HG03442 (cell line): ENCODE data around the gene SH3TC1.

Experiments used
- ATAC-seq: cut with Tn5 transposase; IDR thresholded peaks from one replicate; pipeline ENCODE4 v1.9.1; 2021; ENCODE audit warnings: mild to moderate bottlenecking, moderate library complexity; ENCODE audit not compliant: unreplicated experiment

Gene SH3TC1

DNA sequence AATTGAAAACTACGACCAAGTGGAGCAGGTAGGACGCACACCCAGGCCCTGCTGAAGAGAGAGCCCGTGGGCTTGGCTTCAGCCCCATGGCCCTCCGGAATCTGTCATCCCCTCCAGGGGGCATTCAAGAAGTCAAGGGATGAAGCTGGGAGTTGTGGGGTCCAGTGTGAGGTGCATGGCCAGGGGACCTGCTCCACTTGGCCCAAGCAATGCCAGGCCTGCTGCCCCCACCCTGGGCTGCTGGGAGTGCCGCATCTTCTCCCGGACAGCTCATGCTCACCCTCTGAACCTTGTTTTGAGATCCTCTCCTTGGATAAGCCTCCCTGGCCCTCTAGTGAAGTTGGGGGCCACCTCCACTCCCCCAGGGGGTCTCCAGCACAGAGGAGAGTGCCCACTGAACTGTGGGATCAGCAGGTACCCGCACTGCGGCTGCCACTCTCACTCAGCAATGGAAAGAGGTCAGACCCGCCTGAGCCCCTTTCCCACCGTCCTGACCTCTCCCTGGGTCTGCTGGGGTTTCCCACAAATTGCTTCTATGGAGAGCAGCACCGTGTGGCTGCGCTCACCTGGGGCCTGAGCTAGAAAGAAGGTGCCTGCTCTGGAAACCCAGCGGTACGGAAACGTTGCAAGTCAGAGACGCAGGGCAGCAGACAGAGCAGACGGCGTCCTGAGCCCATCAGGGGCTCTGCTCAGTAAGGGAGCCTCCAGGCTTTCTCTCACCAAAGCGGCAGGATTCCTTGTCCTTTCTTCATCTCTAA lies 35.5 kb upstream of the SH3TC1 start:
- no peak for ATAC-seq

DNA sequence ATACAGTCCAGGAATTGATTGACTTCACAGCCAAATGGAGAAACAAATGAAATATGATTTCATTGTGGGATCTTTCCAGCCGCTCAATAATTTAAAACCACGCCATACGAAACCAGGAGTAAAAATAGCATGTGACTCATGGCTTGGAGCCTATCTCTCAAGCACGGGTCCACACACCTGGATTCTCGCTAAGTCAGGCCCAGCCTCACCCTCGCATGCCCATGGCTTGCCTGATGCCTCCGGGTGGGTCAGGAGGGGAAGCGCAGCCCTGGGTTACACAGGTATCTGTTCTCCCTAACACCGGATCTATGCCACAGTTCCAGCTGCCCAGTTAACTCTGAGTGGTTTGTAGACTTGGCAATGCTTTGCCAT lies 34.9 kb upstream of the SH3TC1 start:
- ATAC-seq = no peak

DNA sequence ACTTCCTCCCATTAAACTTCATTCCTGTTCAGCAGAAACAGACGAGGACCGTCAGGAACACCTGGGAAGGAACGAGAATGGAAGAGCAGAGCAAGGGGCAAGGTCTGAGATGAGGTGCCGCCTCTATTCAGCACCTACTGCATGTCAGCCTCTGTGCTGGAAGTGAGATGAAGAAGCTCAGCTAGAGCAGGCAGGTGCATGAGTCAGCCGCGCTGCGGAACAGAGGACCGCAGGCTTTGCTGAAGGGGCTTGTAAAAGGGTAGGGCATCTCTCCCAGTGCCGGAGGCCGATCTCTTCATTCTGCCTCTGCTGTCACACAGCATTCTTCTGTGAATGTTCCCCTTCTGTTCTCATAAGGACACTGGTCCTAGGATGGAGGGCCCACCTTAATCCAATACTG lies 34.4 kb upstream of the SH3TC1 start:
- ATAC-seq = no peak

DNA sequence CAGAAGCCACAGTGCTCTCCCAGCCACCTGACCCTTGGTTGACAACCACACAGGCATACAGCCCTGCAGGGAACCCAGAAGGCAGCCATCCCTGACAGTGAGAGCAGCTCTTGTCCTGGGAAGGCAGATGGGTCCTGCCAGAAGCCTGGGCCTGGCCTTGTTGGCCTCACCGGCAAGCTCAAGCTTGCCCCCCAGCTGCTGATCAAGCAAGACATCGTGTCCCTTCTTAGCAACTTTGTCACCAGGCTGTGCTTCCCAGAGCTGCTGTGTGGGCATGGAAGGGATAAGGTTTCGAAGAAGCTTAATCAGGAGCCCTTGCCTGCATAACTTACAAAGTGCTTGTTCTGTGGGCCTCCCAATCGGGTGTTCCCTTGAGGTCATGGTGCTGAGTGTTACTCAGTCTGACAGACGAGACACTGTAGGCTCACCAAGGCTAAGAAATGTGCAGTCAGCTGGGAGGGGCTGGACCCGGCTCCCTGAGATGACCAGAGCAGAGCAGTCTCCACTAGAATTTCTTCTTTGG lies 33.7 kb upstream of the SH3TC1 start:
- no peak for ATAC-seq

DNA sequence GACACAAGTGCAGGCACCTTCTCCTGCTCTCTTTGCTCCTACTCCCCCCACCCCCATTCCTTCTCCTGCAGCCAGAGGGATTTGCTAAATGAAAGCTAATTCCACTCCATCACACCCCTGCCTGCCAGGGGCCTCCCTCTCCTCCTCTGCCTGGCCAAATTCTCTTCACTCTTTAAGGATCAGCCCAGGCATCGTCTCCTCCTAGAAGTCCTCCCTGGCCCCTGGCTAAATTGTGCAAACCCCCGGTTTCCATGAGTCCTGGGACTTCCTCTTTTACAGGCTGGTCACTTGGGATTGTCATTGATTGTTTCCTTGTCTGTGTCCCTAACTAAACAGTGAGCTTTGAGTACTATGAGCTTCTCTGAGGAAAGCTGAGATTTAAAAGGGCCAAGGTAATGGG lies 31.8 kb upstream of the SH3TC1 start:
- no peak for ATAC-seq

DNA sequence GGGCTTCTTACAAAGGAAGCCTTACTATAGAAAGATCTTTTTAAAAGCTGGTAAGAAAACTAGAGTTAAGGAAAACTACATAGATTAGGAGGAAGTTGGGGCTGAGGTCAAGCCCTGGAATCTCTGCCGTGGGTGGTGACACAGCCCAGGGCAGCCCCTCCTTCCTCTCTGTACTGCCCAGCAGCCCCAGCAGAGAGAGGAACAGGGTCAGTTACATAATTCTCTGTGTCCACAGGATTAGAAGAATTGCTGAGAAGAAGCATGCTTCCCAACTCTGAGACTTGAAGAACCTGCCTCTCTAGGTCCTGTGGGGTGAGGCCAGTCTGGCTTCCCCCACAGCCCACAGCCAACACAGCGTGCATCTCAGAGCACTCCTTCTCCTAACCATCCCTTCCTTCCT lies 31.3 kb upstream of the SH3TC1 start:
- ATAC-seq = no peak

DNA sequence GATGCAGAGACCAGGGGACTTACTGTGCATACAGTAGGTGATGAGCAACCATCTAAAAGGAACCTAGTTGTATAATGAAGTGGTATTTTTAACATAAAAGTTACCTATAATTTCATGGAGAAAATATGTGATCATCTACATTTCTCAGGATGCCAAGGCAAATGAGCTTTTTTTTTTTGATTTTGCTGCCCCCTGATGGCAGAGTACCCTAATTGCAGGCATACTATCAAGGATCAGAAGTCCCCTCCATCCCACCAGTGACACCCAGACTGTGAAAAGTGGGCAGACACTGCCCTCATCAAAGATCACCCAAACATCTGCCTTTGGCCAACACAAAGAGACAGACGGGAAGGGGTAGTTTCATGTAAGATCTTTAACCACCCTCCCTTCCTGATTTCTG lies 30.9 kb upstream of the SH3TC1 start:
- no peak for ATAC-seq

DNA sequence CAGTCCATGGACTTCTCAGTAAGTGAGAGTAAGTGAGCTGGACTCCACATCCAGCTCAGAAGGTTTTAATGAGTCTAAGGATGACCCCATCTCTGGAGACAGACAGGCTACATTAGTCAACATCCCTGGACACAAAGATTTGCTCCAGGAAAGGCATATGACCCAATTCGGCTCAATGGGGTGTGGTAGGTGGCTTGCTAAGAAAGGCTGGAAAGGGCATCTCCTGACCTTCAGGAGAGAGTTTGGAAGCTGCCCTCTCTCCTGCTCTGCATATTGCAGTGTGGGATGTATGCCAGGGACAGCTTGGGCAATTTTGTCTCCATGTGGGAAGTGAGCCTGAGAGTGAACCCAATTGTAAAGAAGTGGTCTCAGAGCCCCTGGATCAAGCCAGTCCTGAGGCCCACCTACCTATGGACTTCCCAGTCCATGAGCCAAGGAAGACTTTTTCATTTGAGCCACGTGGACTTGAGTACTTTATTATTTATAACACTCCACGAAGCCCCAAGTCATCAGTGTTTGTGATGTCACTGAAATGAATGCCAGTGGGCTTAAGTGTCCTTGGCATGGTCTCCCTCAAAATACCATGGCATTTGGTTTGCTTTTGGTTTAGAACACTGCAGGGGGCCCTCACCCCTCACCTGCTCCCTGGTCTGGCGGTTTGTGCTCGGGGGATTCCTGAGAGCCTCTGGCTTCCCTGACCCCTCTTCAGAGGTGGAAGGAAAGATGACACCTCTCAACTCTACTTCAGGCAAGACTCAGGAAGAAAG lies 30.1 kb upstream of the SH3TC1 start:
- no peak for ATAC-seq

DNA sequence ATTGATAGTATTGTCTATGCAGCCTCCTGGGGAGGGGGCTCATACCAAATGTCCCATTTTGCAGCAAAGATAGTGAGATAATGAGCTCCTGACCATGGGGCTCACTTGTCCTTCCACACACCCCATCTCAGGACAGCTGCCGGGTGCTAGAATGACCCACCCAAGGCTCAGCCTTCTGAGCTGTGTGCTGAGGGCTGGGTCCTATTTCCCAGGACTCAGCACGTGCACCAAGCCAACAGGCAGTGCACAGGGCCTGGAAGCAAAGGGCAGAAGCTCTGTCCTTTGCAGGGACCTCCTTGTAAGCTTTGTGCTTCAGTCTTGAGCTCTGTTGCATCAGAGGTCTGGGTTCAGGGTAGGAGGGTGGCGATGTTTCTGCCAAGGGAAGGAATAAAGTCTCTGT lies 29.3 kb upstream of the SH3TC1 start:
- no peak for ATAC-seq

DNA sequence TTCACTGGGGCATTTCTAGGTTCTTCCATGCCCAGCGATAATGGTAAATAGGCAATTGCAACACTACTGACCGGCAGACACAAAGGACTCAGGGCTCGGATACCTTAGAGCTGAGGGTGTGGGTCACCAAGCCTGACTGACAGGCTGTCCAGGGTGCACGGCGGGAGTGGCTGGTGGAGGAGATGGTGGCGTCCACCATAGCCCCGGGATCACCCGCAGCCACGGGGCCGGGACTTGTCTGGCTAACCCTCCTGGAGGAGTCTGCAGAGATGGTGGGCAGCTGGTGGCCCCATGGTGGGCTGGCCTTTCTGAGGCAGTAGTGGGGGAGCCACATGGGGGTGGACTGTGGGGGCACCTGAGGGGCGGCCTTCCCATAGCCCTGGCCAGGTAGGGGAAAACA lies 28.7 kb upstream of the SH3TC1 start:
- ATAC-seq = no peak

DNA sequence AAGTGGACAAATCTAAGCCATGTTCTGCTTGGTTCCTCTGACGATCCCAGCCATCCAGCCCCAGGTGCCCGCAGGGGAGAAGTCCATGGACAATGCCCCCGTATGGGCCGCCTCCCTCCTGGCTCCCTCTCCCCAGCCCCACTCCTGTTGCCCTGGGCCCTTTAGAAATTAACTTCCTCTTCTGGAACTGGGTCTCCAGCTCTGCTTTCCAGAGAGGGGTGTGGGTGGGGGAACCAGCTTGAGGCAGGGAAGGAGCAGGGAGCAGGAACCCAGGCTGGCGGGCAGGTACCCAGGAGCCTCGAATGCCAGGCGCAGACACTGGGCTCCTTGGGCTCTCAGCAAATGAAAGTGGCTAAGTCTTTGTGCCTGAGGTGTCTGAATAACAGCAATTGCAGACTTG lies 27.8 kb upstream of the SH3TC1 start:
- ATAC-seq = no peak

DNA sequence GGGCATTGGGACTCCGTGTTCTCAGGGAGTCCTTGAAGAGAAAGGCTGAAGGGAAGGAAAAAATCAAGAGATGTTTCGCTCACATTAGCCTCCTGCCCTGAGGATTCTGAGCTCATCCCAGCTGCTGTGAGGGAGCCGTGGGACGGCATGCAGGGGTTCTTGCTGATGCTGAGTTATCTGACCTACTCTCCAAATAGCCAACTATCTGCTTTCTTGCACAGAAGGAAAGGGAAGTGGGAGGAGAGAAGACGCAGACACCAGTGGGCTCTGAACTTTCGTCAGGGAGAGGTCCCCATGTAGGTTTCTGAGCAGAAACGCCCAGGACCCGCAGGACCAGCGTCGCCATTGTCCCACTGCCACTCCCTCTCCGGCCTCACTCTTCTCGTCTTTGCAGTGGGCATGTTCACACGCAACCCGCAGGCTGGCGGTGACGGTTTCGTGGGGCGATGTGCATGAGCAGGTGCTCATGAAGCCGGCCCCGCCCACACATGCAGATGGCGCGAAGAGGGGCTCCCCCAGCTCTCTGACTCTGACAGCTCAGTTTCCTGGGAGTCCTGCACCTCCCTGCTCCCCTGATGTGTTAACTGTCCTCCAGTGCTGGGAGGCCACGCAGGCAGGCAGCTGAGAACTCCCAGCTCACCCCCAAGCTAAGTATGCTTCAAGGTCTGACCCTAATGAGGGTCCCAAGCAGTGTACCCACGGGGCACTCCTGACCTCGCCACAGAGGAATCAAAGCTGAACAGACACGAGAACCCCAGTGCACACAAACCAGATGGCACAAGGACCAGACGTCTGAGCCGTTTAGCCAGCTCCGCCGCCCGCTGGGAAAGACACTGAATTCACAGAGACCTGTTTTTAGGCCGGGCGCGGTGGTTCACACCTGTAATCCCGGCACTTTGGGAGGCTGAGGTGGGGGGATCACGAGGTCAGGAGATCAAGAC lies 26.8 kb upstream of the SH3TC1 start:
- peak; percentile 77 for ATAC-seq

DNA sequence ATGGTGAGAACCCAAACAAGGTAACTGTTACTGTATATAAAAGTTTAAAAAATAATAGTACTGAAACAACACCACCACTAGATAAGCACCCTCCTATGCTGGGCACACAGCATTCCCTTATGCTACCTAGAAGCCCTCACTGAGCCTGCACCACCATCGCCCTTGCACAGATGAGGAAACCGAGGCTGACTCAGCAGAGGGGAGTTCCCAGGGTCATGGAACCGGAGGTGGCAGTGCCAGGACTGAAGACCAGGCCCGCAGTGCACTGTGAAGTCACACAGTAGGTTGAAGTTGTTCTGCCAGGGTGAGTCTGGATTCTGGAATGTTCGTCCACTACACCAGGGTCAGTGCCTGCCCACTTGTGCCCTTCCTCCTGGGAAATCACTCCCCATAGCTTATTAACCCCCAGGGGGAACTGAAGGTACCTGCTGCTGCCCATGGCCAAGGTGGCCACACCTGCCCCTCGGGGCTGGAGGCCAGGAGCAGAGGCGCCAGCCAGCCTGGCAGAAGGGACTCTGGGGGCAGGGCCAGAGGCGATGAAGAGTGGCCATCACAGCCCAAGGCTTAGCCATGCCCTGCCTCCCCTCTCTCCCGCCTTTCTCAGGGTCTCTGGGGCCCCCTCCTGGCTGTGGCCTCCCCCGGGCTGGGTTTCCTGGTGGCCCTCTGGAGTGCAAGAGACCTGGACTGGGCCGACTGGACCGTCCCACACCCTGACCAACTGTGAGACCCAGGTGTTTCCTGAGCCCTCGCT lies 25.4 kb upstream of the SH3TC1 start:
- no peak for ATAC-seq

DNA sequence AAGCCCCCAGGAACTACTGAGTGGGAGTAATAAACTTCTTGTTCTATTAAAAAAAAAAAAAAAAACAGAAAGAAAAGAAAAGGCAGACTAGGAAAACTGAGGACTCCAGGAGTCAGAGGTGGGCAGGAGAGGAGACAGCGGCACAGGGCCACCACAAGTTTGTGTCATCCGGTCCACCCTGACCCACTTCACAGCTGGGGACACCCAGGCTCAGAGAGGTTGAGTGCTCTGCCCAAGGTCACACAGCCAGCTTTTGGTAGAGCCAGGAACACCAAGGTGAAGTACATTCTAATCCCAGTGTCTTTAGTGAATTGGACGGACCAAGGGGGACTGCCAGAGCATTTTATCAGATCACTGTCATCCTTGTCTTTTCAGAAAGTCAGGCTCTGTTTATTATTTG lies 24.1 kb upstream of the SH3TC1 start:
- no peak for ATAC-seq

DNA sequence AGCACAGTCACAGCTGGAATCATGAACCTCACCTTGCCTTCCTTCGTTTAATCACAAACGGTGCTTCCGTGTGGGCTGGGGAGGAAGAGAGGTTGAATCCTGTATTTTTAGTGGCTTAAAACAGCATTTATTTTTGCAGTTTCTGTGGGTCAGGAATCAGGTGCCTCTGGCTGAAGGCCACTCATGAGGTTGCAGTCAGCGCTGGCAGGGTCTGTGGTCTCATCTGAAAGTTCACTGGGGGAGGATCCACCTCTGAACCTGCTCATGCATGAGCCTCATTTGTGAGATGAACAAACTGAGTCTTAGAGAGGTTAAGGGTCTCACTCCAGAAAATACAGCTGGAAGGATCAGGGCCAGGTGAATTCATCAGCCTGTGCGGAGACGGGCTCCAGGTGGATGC lies 23.4 kb upstream of the SH3TC1 start:
- no peak for ATAC-seq

DNA sequence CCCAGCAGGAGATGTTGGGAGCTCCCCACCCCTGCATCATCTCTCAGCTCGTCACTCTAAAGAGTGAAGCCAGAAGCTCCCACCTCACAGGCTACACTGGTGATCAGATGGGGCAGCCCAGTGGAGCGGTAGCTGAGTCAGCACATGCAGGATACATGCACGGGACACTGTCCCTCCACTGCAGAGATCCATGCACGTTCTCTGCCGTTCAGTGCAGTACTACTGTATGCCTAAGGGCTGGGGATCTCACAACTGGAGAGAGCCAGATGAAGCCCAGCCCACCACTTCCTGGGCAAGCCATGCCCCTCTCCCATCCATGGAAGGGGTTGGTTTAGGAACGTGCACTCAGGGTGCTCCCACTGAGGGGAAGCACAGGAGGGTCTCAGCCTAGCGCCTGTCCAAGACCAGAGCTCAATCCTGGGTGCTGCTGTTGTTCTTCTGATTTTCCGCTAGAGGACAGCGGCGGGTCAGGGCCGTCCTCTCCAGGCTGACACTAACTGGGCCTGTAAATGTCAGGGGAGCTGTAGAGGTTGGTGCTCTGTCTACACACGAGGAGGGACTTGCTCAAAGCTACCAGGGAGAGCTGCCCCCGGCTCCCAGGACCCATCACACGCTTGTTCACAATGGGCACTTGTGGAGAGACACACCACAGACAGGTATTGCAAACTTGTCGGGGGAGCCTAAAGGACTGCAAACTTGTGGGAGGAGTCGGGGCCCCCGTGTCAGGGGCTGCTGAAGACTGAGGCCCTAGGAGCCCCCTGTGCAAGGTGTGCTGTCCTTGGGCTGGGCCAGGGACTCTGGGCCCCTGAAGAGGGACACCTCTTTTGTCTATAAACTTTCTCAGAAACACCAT lies 22.3 kb upstream of the SH3TC1 start:
- ATAC-seq = peak; percentile 54

DNA sequence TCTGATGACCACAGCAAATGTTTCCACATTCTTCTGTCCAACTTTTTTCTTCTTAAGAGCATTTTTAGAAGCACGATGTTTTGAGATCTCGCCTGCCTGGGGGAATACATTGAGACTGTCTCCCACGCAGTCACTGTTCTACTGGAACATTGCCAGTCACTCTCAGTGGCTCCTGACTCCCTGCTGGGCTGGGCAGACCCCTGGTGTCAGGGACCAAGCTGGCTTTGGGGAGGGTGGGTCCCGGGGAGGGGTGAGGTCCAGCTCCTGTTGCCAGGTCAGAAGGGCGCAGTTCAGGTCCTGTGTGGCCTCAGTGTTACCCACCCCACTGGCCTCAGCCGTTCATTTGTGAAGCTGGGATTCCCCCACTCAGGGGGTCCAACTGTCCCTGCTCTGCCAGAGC lies 21.5 kb upstream of the SH3TC1 start:
- no peak for ATAC-seq

DNA sequence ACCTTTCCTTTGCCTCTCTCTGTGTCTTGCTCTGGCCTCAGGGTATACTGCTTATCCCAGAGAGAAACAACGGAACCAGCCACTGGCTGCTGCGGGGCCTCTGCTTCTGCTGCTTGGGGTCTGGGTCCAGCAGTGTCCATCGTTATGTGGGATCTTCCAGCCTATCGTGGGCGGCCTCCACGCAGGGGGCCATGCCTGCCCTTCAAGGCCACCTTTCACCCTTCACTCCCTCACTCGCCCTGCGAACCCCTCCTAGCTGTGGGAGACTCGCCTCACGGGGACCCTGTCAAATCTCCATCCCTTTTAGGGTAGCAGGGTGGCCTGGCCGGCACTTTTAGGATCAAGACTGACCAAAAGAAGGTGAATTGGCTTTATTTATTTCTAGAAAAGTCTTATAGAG lies 21.1 kb upstream of the SH3TC1 start:
- ATAC-seq = no peak

DNA sequence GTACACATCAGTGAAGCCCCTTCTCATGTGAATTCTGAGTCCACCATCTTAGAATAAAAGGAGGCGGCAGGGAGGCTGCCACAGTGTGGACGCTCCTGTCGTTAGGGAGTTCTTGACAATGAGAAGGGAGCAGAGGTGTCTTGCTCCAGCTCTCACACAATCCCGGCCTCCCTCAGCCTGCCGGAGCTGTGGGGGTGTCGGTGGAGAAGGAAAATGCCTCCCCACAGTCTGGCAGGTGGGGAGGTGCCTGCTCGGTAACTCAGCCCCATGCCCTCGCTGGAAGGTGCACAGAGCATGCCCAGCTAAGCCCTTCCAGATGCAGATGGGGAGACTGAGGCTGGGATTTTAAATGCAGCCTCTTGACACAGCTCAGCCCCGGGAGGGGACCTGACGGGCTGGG lies 20.0 kb upstream of the SH3TC1 start:
- no peak for ATAC-seq

DNA sequence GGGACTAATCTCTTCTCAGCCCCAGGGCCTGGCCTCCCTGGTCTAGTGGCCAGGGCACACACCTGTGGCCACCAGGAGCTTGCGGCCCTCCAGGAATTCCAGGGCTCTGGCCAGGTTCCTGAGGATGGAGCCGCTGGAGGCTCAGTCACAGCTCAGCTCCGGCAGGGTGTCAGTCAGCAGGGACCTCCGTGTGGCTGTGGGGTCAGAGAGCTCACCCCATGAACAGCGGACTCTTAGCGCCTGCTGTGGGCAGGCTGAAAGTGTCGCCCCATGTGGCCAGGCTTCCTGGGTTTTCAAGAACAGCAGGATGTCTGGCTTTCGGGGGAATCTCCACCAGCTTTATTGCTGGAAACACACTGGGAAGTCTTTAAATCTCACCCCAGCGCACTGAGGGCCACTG lies 19.3 kb upstream of the SH3TC1 start:
- no peak for ATAC-seq
